Naive thymus-derived CD8-positive, alpha-beta T cell (primary cell): ENCODE measurements around the gene SLC25A29. TPM values are rescaled to one million over a fixed set of nuclear protein-coding genes. Genes with fewer than 3 reads are reported as not detected.
"Not testable (repeated sequence)": the region's sequence is repeated elsewhere in the genome, so short reads cannot be mapped to it uniquely, and the experiment has no call there.

ENCODE experiments used
- ATAC-seq, 2 donors: fragments of 150-1000 bp; cut with Tn5 transposase in 1 of 2; sonication (Bioruptor Pico), chemical (Tn5 transposase) in 1 of 2; 1 replicate in 1 of 2; 2 replicates in 1 of 2; pipeline ENCODE4 v1.10.0; 2021; ENCODE audit warnings: mild to moderate bottlenecking in 2 of 2, moderate library complexity in 2 of 2
- POLR2A ChIA-PET: fragments of 350-600 bp; sonication (Branson Sonifier 250); formaldehyde crosslinking; loops from one replicate; lab custom pipeline; 2021; ENCODE audit warnings: antibody characterized with exemption; lab: Charles Lee
- DNase-seq, 10 donors: peaks; one replicate each; pipeline versions ENCODE4 v3.0.0 to v3.0.0-alpha.2; 2020 to 2022
- H3K27ac Mint-ChIP-seq, 10 donors: one replicate each; pipeline ENCODE4 v1.8.0; 2020 to 2022; ENCODE audit warnings: mild to moderate bottlenecking in 10 of 10, mixed read lengths in 10 of 10, moderate library complexity in 4 of 10, inconsistent platforms in 1 of 10
- H3K27me3 Mint-ChIP-seq, 5 donors: one replicate each; pipeline ENCODE4 v1.8.0; 2021 to 2022; ENCODE audit warnings: mixed read lengths in 5 of 5
- H3K36me3 Mint-ChIP-seq, 3 donors: one replicate each; pipeline ENCODE4 v1.8.0; 2020 to 2022; ENCODE audit warnings: mixed read lengths in 3 of 3, mild to moderate bottlenecking in 2 of 3, inconsistent platforms in 1 of 3
- H3K4me1 Mint-ChIP-seq, 4 donors: one replicate each; pipeline ENCODE4 v1.8.0; 2021 to 2022; ENCODE audit warnings: mixed read lengths in 4 of 4
- H3K4me3 Mint-ChIP-seq, 10 donors: one replicate each; pipeline ENCODE4 v1.8.0; 2020 to 2022; ENCODE audit warnings: mild to moderate bottlenecking in 10 of 10, mixed read lengths in 10 of 10, moderate library complexity in 6 of 10, inconsistent platforms in 1 of 10
- H3K9me3 Mint-ChIP-seq, 9 donors: one replicate each; pipeline ENCODE4 v1.8.0; 2020 to 2022; ENCODE audit warnings: mixed read lengths in 9 of 9, mild to moderate bottlenecking in 3 of 9, inconsistent platforms in 1 of 9, moderate library complexity in 1 of 9
- polyA plus RNA-seq, 3 donors: library from polyadenylated mRNA; unstranded; fragments of 300-500 nt; fragmentation: Illumina TruSeq; gene quantifications; one replicate each; pipeline ENCODE4 v1.2.3, GENCODE V29; 2021
- total RNA-seq, 8 experiments: library from RNA in 2 of 8; stranded (reverse) in 2 of 8; gene quantifications; one replicate each; pipeline ENCODE4 v1.2.3 and lab custom pipeline; 2021 to 2026

The SLC25A29 gene
- total and polyA plus RNA-seq, 5 experiments from 2014 or later, result 2.7 to 18.5 (median 8.8) TPM

DNA sequence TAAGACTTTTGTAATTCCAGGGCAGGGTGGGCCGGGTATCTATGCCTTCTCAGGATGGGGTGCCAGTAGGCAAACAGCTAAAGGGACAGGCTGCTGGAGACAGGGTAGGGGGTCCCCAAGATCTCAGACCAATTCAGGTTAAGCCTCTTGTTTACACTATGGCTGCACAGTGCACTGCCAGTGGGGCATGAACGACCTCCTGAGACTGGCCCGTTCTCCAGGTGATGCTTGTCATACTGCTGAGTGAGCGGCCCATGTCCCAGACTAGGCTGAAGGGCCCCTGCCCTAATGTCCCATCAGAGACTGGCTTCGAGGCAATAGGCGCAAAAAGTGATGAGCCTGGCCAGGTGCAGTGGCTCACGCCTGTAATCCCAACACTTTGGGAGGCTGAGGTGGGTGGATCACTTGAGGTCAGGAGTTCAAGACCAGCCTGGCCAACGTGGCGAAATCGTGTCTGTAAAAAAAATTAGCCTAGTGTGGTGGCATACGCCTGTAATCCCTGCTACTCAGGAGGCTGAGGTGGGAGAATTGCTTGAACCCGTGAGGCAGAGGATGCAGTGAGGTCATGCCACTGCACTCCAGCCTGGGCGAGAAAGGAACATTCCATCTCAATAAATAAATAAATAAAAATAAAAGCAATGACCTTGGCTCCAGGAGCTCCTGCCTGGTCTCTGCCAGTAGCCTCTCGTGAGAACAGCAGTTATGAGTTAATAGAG is 12.6 kb downstream of the SLC25A29 start:
- Mint-ChIP-seq H3K9me3 (no peaks in the 10 kb centered on the region), H3K4me1 (peaks cover 0 to 24% (median 4%) of the 10 kb centered on the region in 4 donors), H3K27ac (no peak overlapping the region), H3K27me3 (no peaks in the 10 kb centered on the region), H3K36me3 (no peaks in the 10 kb centered on the region), H3K4me3 (no peak overlapping the region)
- DNase-seq (no peak), ATAC-seq (no peak)
- POLR2A ChIA-PET, result interaction anchor here (1.7 kb wide), 1 partner anchor 10 kb away, joined by 5 read pairs; no protein-coding TSS in a partner anchor

- Mint-ChIP-seq H3K4me1 (peaks cover 0 to 23% (median 2%) of the 10 kb centered on the region in 4 donors), H3K27me3 (no peaks in the 10 kb centered on the region), H3K4me3 (no peak overlapping the region), H3K36me3 (no peaks in the 10 kb centered on the region), H3K9me3 (no peaks in the 10 kb centered on the region), H3K27ac (no peak overlapping the region)
- POLR2A ChIA-PET, result interaction anchor here (1.7 kb wide), 1 partner anchor 10 kb away, joined by 5 read pairs; no protein-coding TSS in a partner anchor
- ATAC-seq, result no peak
- no peak for DNase-seq
Measured at GRCh38 chr14:100292776-100293461, 13.3 kb downstream of the SLC25A29 start.

DNA sequence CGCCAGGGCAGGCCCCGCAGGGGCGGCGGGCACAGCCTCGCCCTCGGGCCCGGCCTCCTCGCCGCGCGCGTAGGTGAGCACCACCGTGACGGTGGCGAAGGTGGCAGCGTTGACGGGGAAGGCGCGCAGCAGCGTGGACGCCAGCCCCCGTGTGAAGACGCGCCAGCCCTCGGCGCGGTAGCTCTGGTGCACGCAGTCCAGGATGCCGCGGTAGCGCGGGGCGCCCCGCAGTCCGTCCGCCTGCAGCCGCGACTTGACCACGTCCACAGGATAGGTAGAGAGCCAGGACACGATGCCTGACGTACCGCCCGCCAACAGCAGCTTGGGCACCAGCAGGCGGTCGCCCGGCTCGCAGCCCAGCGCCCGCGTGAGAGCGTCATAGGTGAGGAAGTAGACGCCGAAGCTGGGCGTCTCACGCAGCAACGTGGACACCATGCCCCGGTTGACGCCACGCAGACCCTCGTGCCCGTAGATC is 13.9 kb downstream of the SLC25A29 start:
- Mint-ChIP-seq H3K4me3 (no peak overlapping the region), H3K4me1 (peaks cover 0 to 18% (median under 1%) of the 10 kb centered on the region in 4 donors), H3K27ac (no peak overlapping the region), H3K9me3 (no peaks in the 10 kb centered on the region), H3K27me3 (no peaks in the 10 kb centered on the region), H3K36me3 (no peaks in the 10 kb centered on the region)
- DNase-seq (no peak), ATAC-seq (no peak)
- POLR2A ChIA-PET, result interaction anchor here (1.7 kb wide), 1 partner anchor 11 kb away, joined by 5 read pairs; no protein-coding TSS in a partner anchor

DNA sequence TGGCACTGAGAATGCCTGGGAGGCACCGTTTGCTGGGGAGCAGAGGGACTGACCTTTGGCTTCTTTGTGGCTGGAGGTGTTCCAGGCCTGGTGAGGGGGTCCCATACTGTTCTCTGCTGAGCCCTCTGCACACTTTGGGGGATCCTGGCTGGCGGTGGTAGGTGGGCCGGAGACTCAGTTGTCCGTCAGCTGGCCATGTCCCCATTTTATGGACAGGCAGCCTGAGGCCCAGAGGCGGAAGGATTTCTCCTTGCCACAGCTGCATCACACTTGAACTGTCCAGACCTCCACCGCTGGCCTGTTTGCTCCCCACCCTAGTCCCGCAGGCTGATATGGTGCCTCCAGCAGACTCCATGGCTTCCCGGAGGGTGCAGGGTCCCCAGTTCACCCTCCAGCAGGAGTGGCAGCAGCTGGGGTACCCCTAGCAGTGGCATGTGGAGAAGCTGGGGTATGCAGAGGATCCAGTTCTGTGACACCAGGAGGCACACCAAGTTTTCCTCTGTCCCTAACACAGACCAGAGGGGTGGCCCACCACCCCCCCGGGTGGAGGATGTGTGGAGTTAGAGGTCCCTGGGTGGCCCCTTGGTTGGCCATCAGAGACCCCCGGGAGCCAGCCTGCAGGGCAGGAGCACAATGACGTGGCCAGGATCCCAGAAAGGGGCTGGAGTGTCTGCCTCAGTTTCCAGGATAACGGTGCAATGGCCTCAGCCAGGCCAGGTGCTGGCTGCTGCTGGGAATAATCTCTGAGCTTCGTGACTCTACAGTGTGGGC is 14.8 kb downstream of the SLC25A29 start:
- ATAC-seq (no peak), DNase-seq (no peak)
- Mint-ChIP-seq H3K9me3 (no peaks in the 10 kb centered on the region), H3K36me3 (no peaks in the 10 kb centered on the region), H3K27me3 (no peaks in the 10 kb centered on the region), H3K4me1 (peaks cover 0 to 10% (median under 1%) of the 10 kb centered on the region in 4 donors), H3K27ac (no peak overlapping the region), H3K4me3 (no peak overlapping the region)
- POLR2A ChIA-PET, result no interaction called here

DNA sequence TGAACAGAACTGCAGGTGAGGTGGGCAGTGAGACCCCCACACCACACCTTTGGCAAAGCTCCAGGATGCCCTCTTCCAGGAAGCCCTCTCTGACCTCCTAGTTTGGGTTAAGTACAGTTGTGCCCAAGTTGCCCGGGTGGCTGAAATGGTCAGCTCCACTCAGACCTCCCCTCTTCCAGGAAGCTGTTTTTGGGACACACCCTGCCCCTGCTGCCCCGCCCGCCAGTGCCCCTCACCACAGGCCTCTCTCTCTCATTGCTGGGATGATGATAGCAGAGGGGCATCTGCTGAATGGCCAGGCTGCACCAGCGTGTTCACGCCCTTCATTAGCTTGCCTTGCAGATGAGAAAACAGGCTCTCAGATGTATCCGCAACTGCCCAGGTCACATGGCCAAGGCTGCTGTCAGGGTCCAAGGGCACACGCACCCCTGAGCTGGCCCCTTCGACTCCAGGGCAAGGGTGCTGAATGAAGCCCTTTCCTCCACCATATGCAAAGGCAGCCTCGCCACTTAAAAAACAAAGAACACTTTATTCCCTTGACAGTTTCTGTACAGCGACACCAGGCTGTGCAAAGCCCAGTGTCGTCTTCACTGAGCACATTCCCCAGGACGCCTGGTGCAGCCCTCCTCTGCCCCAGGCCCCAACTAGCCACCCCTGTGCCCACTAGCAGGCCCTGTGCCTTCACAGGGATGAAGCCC is 15.5 kb downstream of the SLC25A29 start:
- no peak for ATAC-seq

DNA sequence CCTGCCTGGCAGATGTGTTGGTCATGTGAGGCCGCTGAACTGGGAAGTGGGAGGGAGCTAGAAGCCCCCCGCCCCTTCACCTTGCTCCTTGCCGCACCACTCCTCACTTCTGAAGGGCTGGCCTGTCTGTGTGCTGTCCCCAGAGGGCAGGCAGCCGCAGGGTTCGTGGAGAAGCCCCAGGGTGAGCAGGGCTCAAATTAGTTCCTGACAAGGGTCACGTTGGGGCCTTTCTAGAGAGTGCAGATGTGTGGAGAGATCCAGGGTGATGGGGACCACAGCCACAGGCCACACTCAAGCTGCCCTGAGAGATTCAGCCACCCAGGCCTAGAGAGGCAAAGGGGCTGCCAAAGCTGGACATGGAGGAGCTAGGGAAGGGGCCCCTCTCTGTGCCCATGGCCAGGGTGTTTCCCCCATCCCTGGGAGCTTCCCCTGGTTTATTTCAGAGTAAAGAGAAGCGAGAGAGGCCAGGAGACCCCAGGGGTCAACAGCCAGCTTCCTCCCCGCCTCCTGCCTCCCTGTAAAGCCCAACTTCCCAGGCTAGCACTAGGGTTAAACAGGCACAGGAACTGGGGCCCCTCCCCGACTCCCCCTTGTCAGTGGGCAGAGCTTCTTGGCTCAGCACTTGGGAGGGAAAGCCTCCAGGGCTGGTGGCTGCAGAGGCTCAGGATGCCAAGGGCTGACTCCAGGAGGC is 16.2 kb downstream of the SLC25A29 start:
- no peaks in the 10 kb centered on the region for H3K36me3 Mint-ChIP-seq
- no peak overlapping the region for H3K27ac Mint-ChIP-seq
- H3K4me1 Mint-ChIP-seq, result peaks cover 3 to 7% (median 7%) of the 10 kb centered on the region in 4 donors
- H3K4me3 Mint-ChIP-seq, result no peak overlapping the region
- no peak for DNase-seq
- ATAC-seq, result no peak
- H3K27me3 Mint-ChIP-seq, result no peaks in the 10 kb centered on the region
- POLR2A ChIA-PET, result no interaction called here
- no peaks in the 10 kb centered on the region for H3K9me3 Mint-ChIP-seq

More for the DNA sequence above, 15.5 kb downstream of the SLC25A29 start:
- Mint-ChIP-seq H3K4me3 (no peak overlapping the region), H3K9me3 (no peaks in the 10 kb centered on the region), H3K27me3 (no peaks in the 10 kb centered on the region), H3K4me1 (peaks cover 3 to 7% (median 6%) of the 10 kb centered on the region in 4 donors), H3K27ac (no peak overlapping the region), H3K36me3 (no peaks in the 10 kb centered on the region)
- no peak for DNase-seq
- POLR2A ChIA-PET, result no interaction called here

- no peaks in the 10 kb centered on the region for H3K27me3 Mint-ChIP-seq
- peak overlapping the region in 2 of 10 donors; percentile 35 to 68 for H3K27ac Mint-ChIP-seq
- DNase-seq, result no peak
- H3K4me1 Mint-ChIP-seq, result peaks cover 7 to 11% (median 8%) of the 10 kb centered on the region in 4 donors
- no peaks in the 10 kb centered on the region for H3K36me3 Mint-ChIP-seq
- H3K4me3 Mint-ChIP-seq, result no peak overlapping the region
- ATAC-seq, result no peak
- POLR2A ChIA-PET, result interaction anchor here (0.6 kb wide), 1 partner anchor 74 kb away, joined by 3 read pairs; no protein-coding TSS in a partner anchor
- no peaks in the 10 kb centered on the region for H3K9me3 Mint-ChIP-seq
Measured at GRCh38 chr14:100288382-100289185, 17.7 kb downstream of the SLC25A29 start.

- H3K9me3 Mint-ChIP-seq, DNase-seq, H3K36me3 Mint-ChIP-seq, POLR2A ChIA-PET, H3K27ac Mint-ChIP-seq, H3K27me3 Mint-ChIP-seq, ATAC-seq, H3K4me3 Mint-ChIP-seq: not testable (repeated sequence)
- peaks cover 7 to 11% (median 8%) of the 10 kb centered on the region in 4 donors for H3K4me1 Mint-ChIP-seq
Measured at GRCh38 chr14:100287998-100288295, 18.3 kb downstream of the SLC25A29 start.

DNA sequence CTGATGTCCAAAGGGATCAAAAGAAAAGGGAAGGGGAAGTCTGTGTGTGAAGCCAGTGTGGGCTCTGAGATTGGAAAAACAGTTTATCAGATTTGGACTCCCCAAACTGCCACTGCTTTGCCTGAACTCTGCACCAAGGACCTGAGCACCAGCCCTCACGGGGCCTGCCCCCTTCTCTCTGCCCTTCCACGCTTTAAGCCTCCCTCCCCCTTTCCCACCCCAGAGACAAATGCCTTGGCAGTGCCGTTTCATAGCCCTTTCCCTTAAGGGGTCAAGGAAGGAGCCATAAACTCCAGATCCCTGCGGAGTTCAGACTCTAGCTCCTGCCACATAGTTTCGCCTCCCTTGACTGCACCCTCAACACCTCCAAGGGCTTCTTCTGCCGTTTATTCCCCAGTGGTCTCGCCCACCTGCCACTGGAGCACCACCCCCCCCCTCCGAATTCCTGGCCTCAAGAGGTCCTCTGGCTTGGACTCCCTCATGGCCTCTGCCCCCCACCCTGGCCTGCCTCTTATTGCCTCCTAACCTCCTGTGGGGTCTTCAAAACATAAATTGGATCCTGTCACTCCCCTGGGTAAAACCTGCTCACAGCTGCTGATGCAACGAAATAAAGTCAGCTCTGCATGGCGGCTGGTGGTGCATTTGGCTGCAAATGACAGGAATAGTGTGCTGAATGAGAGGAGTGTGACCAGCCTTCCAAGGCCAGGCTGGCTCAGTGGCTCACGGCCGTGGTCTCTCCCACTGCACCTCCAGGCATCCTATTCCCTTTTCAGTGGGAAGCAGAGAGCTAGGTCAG is 18.8 kb downstream of the SLC25A29 start:
- ATAC-seq (no peak), DNase-seq (no peak)
- POLR2A ChIA-PET, result no interaction called here
- Mint-ChIP-seq H3K4me3 (no peak overlapping the region), H3K4me1 (peaks cover 7 to 13% (median 9%) of the 10 kb centered on the region in 4 donors), H3K27me3 (no peaks in the 10 kb centered on the region), H3K36me3 (no peaks in the 10 kb centered on the region), H3K27ac (no peak overlapping the region), H3K9me3 (no peaks in the 10 kb centered on the region)

DNA sequence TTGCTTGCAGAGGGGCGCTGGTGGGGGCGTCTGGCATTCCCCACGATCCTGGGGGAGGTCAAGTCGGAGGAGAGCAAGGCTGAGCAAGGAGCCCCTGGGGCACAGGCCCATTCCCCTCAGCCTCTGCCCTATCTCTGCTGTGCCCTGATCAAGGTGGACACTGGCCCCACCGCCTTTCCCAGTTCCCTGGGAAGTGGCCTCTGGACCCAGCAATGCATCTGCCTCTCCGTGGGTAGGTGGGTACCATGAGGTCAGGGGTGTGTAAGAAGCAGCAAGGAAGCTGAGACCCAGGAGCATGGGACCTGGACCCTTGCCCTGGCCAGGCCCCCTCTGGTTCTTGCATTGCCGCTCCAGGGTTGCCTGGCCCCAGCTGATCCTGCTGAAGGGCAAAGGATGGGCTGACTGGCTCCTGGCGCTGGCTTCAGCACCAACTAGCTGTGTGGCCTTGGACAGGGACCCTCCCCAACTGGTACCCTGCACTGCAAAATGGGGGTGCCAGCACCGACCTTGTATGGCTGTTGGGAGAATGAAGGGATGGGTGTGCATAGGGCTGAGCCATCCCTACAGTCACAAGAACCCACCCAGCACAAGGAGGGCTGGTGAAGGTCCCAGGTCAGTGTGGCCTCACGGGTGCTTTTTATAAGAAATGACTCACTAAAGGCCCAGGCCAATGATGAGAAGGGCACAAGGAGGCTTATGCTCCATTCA is 19.6 kb downstream of the SLC25A29 start:
- Mint-ChIP-seq H3K36me3 (peaks cover 0 to under 1% (median 0%) of the 10 kb centered on the region in 3 donors), H3K27me3 (no peaks in the 10 kb centered on the region), H3K9me3 (no peaks in the 10 kb centered on the region), H3K4me3 (peak overlapping the region in 8 of 10 donors; percentile 22 to 83 (median 74)), H3K27ac (peak overlapping the region in 2 of 10 donors; percentile 11 to 96), H3K4me1 (peaks cover 7 to 16% (median 10%) of the 10 kb centered on the region in 4 donors)
- POLR2A ChIA-PET, result interaction anchor here (0.6 to 2.1 kb wide), 2 partner anchors 48 to 93 kb away, joined by 3 to 5 read pairs; no protein-coding TSS in a partner anchor
- DNase-seq (no peak), ATAC-seq (no peak)
